Activated CD4-positive, alpha-beta T cell treated with anti-CD3 and anti-CD28 coated beads for 24 hours (primary cell): Measurements from ENCODE around the gene EEF1AKMT2.
A peak's percentile ranks its signal among the peaks of the same experiment; 100 is the strongest.

Experiments
- DNase-seq, 2 donors: peaks; one replicate each; pipeline ENCODE4 v3.0.0-alpha.2; 2020; ENCODE audit warnings: low read depth in 2 of 2

The EEF1AKMT2 gene

GRCh38 chr10:124738441-124738840 lies 53.2 kb downstream of the EEF1AKMT2 start:
- no peak for DNase-seq

GRCh38 chr10:124737708-124738107 lies 54.0 kb downstream of the EEF1AKMT2 start:
- DNase-seq, result no peak

- DNase-seq, result no peak
These were observed 54.5 kb downstream of the EEF1AKMT2 start for GRCh38 chr10:124737221-124737620.

- no peak for DNase-seq
These were observed 55.1 kb downstream of the EEF1AKMT2 start for GRCh38 chr10:124736491-124737136.

GRCh38 chr10:124735491-124736286 lies 56.0 kb downstream of the EEF1AKMT2 start:
- DNase-seq, result no peak

DNA sequence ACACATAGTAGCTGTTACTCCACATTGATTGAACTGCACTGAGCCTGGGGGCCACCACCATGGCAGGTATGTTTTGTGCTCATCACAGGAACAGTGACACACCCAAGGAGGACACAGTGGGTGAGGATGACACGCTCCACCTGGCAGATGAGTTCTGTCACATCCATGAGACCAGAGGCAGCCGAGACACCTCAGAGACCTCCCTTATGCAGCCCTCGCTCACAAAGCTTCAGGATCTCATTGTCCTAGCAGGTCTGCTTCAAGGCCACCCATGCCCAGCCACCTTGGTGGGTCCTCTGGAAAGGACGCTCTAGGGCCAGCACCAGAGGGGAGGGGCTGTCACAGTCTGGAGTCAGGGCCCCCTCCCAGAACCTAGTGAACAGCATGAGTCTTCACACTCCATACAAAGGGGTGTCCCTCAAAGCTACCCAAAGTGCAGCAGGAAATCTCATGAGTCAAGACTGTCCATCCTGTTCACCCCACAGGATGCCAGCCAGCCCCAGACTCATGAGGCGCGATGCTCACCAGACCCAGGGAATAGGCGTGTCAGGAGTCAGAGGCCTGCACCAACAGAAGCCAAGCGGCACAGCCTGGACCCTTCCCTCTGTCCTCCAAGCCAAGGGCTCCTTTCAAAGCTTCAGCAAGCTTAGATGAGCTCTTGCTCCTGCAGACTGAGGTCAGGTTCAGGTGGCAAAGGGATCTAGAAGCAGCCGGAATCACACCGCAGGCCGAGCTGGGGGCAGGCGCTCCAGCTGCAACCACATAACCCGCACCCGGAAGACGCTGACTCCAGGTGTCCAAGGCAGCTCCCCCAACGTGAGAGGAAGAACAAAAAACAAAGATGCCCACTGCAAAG lies 57.1 kb downstream of the EEF1AKMT2 start:
- no peak for DNase-seq

GRCh38 chr10:124733571-124734245 lies 58.0 kb downstream of the EEF1AKMT2 start:
- no peak for DNase-seq

- peak in 1 of 2 donors; percentile 52 for DNase-seq
These were observed 58.6 kb downstream of the EEF1AKMT2 start for GRCh38 chr10:124732931-124733570.

DNA sequence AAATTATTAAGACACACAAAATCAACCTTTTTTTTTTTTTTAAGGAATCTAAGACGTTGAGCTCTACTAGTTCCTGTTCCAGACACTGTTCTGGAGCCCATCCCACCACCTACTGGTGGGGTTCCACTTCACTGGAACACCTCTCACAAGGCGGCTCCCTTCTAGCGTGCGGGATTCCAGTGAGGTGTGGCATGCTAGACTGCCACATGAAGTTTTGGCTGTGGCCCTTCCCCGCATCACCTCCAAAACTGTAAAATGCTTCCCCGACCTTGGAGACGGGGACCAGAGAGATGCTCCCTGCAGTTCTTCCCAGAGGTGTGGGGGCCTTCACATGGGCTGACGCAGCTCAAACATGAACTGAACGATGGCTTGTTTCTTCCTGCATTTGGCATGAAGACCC lies 60.1 kb downstream of the EEF1AKMT2 start:
- DNase-seq, result no peak

GRCh38 chr10:124730790-124731189 lies 60.9 kb downstream of the EEF1AKMT2 start:
- no peak for DNase-seq

GRCh38 chr10:124728830-124729661 lies 62.6 kb downstream of the EEF1AKMT2 start:
- no peak for DNase-seq

- no peak for DNase-seq
These were observed 63.4 kb downstream of the EEF1AKMT2 start for GRCh38 chr10:124728071-124728829.

GRCh38 chr10:124727361-124727960 lies 64.2 kb downstream of the EEF1AKMT2 start:
- DNase-seq, result no peak

GRCh38 chr10:124725791-124726190 lies 65.9 kb downstream of the EEF1AKMT2 start:
- no peak for DNase-seq

DNA sequence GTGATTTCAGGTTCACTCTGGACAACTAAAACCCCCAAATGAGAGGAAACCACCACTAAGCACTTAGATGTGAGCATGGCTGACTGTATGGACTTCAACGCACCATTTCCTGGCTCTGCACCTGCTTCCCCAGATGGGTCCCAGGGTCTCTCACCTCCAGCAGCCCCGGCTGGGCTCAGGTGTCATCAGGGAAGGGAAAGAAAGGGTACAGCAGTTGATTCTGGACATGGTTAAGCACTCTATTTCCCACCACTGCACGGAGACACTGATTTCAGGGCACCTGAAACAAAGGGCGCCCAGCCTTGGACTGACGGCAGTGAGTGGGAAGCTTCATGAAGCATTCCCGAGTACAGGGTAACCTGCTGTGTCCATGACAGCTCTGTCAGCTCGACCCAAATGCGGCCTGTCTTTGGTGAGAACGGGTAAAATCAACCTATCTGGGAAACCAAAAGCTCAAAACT lies 66.5 kb downstream of the EEF1AKMT2 start:
- DNase-seq, result no peak

DNA sequence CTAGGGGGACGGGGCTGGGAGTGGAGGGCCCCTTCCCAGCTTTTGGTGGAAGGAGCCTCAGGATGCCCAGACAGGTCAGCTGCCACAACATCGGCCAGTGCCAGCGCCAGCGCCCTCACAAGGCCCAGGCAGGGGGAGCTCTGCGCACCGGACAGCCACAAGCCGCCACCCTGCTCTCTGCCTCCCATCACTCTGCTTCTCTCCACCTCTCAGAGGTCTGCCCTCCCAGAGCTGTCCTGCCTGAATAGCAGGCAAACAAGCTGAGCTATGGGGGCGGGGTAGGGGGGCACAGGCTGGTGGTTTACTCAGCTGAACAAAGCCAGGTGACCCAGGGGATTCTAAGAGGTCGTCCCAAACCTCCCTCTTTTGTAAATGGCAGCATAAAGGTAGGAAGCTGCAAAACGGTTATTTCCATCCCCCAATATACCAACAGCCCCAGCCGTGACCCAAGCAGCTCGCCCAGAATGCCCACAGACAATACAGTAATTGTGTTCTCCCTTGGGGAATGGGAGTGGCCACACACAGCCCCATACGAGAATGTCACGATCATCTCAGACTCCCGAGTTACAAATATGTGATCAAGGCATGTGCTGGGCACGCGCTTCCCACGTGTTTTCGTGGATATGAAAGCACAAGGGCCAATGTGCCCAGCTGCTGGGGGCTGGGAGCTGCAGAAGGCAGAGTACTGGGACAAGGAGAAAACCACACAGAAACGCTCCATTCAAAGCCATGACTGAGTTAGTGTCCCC lies 67.2 kb downstream of the EEF1AKMT2 start:
- no peak for DNase-seq

- no peak for DNase-seq
These were observed 67.9 kb downstream of the EEF1AKMT2 start for GRCh38 chr10:124723826-124724225.
